Stimulated activated CD8-positive, alpha-beta memory T cell treated with anti-CD3 and anti-CD28 coated beads, Interleukin-7, amount 100 ng/mL, for 24 hours (primary cell): ENCODE data around the gene PHLDA3.

ENCODE experiments used
- DNase-seq: peaks from one replicate; pipeline ENCODE4 v3.0.0-alpha.2; 2020; ENCODE audit warnings: low read depth

PHLDA3 gene

DNA sequence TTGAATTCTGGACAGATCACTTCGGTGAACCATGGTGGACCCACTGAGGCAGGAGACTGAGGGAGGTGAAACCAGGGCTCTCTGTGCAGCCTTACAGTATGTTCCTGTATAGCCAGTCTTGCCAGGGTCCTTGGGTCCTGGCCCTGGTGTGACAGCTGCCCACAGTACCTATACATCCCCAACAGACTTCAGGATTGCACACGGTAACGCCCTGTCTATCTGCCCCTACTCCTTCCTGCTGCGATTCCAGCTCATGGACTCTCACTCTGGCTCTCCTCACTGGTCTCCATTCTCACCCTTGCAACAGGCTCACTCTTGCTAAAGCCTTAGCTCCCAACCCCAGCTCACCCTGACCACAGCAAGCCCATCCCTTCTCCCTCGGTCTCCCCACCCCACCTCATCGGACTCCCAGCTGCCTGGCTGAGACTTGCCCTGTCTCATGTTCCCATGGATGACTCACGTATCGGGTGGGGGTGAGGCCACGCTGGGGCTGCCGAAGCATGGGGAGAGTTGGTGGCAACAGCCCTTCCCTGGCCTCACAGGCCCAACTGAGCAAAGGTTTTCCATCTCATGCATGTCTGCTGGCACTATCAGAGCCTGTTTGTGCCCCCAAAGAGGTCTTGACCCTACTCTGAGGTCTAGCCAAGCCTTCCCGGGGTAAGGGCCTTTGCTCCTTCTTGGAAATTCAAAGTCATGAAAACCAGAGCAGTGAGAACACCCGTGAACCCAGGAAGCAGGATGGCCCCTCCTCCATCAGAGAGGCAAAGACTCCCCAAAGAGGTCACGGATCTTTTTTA lies 7.1 kb downstream of the PHLDA3 start:
- no peak for DNase-seq

GRCh38 chr1:201460814-201461644 lies 8.0 kb downstream of the PHLDA3 start:
- no peak for DNase-seq

GRCh38 chr1:201459775-201460174 lies 9.2 kb downstream of the PHLDA3 start:
- DNase-seq: no peak

DNA sequence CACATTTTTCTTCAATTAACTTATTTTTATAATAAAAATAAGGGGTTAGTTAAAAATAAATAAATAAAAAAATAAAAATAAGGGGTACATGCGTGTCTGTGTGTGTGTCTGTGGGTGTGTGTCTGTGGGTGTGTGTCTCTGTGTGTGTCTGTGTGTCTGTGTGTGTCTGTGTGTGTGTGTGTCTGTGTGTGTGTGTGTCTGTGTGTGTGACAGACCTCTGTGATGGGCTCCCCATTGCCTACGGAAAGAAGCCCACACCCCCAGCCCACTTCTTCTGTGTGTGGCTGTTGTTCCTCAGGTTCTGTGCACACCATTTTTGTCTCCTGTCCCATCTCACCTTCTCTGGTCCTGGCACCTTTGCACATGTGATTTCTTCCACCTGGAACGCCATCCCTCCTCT lies 9.9 kb downstream of the PHLDA3 start:
- no peak for DNase-seq

DNA sequence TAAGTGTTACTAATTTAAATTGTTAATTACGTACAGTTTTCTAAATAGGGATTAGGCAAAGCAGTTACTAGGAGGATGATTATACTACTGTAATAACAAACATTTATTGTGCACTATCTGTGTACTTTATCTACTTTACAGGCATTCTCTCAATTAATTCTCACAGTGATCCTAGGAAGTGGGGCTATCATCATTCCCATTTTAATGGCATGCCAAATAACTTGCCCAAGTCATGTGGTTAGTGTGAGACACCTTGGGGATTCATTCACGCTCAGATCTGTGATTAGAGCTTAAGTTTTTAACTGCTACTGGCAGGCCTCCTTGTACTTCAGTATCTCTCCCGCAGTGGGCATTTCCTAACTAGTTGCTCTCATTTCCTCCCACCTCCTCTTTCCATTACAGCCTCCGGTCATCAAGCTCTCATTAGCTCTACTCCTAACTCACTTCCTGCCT lies 11.5 kb downstream of the PHLDA3 start:
- DNase-seq: no peak

- no peak for DNase-seq
Measured at GRCh38 chr1:201456499-201457309, 12.3 kb downstream of the PHLDA3 start.

DNA sequence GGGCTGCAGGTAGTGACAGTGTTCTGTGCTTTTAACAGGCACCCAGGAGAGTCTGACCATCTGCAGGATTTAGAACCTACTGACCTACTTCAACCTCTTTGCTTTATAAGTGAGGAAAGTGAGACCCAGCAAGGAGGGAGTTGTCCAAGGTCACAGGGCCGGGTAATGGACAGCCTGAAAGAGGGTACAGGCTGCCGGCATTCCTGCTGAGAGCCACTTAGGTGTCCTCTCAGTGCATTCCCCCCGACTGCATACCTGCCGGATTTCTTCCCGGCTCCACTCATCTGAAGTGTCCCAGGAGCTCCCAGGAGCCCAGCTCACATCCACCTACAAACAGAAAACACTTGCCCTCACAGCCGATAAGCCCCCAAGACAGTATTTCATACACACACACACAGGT lies 13.9 kb downstream of the PHLDA3 start:
- no peak for DNase-seq

DNA sequence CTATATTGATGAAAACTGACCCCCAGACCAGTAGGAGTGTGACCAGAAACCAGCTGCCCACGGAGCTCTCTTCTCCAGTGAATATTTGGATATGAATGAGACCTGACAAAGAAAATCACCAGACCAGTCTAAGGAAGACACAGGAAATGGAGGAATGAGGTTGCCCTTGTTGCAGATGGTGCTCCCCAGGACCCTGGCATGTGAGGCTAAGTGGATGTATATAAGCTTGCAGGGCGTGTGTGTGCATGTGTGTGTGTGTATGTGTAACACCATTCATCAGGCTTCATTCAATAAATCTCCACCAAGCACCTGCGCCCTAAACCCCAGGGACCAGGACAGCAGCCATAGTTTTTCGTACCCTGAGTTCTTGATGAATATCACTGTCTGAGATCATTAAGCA lies 14.4 kb downstream of the PHLDA3 start:
- DNase-seq: no peak

DNA sequence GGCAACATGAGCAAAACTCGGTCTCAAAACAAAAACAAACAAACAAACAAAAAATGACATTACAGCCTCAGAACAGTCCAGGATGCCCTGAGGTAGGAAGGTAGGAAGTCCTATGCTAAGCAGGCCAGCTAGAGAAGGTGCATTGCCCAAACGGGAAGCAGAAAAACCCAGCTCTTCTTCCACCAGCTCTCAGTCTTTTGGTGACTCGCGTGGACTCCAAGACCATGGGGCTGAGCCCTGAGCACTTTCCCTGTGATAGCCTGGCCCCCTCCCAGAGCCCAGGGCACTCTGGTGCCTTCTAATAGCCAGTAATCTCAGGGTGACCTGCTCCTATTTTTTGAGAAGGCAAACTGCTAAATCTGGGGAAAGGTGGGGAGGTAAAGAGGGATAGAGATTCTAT lies 16.1 kb downstream of the PHLDA3 start:
- no peak for DNase-seq

GRCh38 chr1:201450721-201451291 lies 18.2 kb downstream of the PHLDA3 start:
- no peak for DNase-seq

GRCh38 chr1:201448990-201449389 lies 20.0 kb downstream of the PHLDA3 start:
- no peak for DNase-seq

DNA sequence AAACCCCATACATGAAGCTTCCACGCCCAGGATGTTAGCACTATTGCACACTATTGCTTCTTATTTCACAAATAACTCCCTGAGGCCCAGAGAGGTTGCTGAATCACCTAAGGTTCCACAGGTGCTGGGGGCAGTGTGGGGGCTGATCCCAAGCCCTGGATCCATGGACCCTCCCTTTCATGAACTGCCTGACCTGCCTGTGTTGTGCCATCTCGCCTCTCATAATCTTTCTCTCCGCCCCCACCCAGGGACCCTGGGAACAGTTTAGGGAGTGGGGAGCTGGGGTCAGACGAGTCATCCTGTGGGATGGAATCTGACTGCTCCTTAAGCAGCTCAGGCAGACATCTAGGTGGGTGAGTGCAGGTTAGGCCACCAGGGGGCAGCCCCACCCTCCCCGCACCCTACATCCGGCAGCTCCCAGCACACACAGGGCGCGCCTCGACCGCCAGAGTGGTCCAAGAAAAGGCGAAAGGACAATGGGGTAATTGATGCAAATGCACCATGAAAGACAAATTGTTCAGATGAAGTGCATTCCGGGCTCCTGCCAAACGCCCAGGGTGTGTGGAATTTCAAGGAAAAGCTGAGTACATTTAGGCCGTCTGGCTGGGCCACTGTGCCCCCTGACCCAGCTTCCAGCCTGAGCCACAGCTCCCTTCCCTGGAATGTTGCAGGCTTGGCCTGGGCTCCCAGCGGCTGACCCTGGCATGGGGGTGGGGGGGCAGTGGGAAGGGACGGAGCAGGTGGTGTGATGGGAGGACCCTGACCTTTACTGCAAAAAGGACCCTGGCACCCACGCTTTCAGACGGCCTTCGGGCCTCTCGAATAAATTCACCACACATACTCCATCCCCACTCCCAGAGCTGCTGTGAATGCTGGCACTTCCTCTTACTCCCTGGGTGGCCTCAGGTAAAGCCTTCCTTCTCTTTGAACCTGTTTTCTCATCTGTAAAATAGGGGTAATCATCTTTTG lies 20.8 kb downstream of the PHLDA3 start:
- DNase-seq: peak; percentile 32

DNA sequence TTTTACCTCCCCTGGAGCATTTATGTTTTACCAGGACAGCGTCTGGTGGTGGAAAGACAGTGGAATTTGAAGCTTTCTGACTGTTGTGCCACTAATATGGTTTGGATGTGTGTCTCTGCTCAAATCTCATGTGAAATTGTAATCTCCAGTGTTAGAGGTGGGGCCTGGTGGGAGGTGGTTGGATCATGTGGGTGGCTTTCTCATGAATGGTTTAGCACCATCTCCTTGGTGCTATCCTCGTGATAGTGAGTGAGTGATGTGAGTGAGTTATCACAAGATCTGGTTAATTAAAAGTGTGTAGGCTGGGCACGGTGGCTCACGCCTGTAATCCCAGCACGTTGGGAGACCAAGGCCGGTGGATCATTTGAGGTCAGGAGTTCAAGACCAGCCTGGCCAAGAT lies 23.7 kb downstream of the PHLDA3 start:
- DNase-seq: no peak

DNA sequence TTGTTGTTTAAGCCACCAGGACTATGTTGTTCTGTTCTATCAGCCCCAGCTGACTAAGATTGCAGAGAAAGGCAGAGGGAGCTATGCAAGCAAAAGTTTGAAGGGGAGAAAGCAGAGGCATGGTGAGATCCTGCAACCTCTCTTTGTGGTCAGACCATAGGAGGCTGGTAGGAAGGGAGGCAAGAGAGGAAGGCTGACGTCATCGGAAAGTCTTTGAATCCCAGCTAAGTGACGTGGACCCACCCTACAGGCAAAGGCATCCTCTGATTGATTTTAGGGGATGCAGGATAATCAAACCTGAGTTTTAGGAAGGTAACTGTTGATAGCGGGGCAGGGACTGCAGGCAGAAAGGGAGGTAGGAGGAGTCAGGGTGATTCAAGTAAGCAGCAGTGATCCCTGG lies 24.2 kb downstream of the PHLDA3 start:
- no peak for DNase-seq

DNA sequence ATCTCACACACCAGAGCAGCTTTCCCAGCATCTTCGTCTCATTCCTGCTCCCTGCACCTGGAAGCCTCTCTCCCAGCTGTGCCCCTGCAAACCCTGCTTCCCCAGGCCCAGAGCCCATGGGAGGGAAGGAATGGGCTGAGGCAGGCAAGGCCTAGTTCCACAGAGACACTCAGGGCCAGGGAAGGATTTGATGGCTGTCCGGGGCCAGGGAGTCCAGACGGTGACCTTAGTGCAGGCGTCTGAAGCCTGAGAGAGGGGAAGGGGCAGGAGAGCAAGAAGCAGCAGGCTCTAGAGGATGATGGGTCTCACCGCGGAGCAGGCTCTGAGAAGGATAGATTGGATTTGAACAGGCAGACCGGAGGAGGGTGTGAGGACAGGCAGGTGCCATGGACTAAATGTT lies 25.2 kb downstream of the PHLDA3 start:
- no peak for DNase-seq

- DNase-seq: no peak
Measured at GRCh38 chr1:201436969-201437368, 32.0 kb downstream of the PHLDA3 start.

DNA sequence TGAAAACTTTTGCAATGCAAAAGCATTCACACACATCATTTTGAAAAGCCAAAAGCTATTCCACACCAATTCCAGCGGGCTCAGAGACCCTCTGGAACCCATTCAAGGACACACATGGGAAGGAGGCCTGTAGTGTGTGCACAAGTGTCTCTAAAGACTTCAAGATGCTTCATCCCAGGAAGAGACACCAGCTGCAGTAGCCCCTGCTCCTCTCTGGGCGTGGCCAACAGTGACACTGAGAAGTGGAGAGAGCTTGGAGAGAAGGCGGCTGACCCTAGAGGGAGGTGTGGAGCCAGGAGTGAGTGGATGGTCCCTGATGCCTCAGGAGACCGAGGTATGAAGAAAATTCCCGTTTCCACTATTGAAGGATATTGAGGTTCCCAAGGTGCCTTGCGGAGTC lies 32.6 kb downstream of the PHLDA3 start:
- DNase-seq: no peak

DNA sequence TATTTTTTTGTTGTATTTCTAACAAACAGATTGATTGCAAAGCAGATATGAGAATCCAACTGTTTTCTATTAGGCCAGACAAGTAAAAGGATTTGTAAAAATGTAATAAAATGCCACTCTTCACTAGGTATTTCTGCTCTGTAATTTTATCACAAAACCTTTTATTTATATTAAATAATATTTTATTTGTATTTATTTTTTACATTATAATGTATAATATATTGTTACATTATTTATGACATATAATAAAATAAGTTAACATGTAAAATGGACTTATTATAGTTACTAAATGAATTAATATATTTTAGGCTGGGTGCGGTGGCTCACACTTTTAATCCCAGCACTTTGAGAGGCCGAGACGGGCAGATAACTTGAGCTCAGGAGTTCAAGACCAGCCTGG lies 34.7 kb downstream of the PHLDA3 start:
- no peak for DNase-seq

DNA sequence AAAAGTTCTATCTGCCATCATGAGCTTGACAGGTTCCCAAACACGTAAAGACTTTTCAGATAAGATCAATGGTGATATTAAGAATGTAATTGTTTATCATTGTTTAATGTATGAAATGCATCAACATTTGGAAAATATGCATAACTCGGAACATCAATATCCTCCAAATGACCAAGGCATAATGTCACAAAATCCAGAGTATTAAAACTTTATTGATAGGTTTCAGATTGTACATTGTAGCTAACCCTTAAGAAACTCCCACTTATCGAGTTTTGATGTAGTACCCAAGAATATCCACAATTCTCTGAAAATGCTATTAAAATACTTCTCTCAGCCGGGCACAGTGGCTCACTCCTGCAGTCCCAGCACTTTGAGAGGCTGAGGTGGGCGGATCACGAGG lies 35.4 kb downstream of the PHLDA3 start:
- DNase-seq: no peak

DNA sequence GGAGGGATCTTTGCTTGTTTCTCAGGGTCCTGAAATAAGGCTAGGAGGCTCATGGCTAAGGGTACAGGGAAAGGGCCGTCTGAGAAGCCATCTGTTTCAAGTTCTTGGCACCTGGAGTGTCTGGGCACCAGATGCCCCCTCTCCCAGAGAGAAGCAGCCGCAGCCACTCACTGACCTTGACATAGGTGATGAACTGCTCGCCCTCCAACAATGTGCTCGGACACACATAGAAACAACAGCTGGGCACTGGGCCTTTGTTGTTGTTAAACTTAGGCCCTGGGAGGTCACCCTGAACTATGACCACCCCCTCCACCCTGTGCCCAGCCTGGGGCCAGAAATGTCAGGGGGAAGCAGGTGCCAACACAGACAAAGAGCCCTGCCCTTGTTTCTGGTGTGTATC lies 38.2 kb downstream of the PHLDA3 start:
- DNase-seq: no peak
